NCI-H2107 treated with DMSO at 0.1 percent for 48 hours (cell line): Measurements from ENCODE around the gene CCNA2.

Source experiments
- DNase-seq: peaks from one replicate; lab custom pipeline; 2025; ENCODE audit not compliant: unreplicated experiment; lab: John Stamatoyannopoulos, UW

The CCNA2 gene

GRCh38 chr4:121823505-121824170 lies at the start of gene CCNA2:
CCNA2 (minus strand) TSS chr4:121823883; CDS start chr4:121823628, 255 bp downstream.
- peak; percentile 66 for DNase-seq

GRCh38 chr4:121869841-121870822 lies 46.4 kb upstream of the CCNA2 start, which contains the start of gene BBS7:
BBS7 (minus strand) TSS chr4:121870474; CDS start chr4:121870313, 161 bp downstream.
- peak; percentile 76 for DNase-seq

- no peak for DNase-seq
These were observed 40.1 kb upstream of the CCNA2 start for GRCh38 chr4:121863799-121864198.

- DNase-seq, result no peak
These were observed 37.7 kb upstream of the CCNA2 start for GRCh38 chr4:121861426-121861825.

- no peak for DNase-seq
These were observed 36.4 kb upstream of the CCNA2 start for GRCh38 chr4:121860121-121860520.

- no peak for DNase-seq
These were observed 27.7 kb upstream of the CCNA2 start for GRCh38 chr4:121851354-121851753.

GRCh38 chr4:121846662-121847061 lies 23.0 kb upstream of the CCNA2 start:
- DNase-seq, result no peak

- DNase-seq, result no peak
These were observed 19.2 kb upstream of the CCNA2 start for GRCh38 chr4:121842862-121843261.

- DNase-seq, result no peak
These were observed 14.5 kb upstream of the CCNA2 start for GRCh38 chr4:121838136-121838535.

GRCh38 chr4:121829511-121829910 lies 5.8 kb upstream of the CCNA2 start:
- DNase-seq, result no peak

GRCh38 chr4:121827853-121828252 lies 4.2 kb upstream of the CCNA2 start:
- DNase-seq, result no peak

- DNase-seq, result no peak
These were observed 1.3 kb upstream of the CCNA2 start for GRCh38 chr4:121824950-121825349.

GRCh38 chr4:121824171-121824527 lies 466 bp upstream of the CCNA2 start:
- no peak for DNase-seq

GRCh38 chr4:121822796-121823504 lies 733 bp downstream of the CCNA2 start:
- peak; percentile 13 for DNase-seq

GRCh38 chr4:121822047-121822446 lies 1.6 kb downstream of the CCNA2 start:
- no peak for DNase-seq

- DNase-seq, result no peak
These were observed 4.3 kb downstream of the CCNA2 start for GRCh38 chr4:121819216-121819965.

- no peak for DNase-seq
These were observed 5.5 kb downstream of the CCNA2 start for GRCh38 chr4:121818215-121818614.

GRCh38 chr4:121817701-121818100 lies 6.0 kb downstream of the CCNA2 start:
- no peak for DNase-seq

- no peak for DNase-seq
These were observed 6.7 kb downstream of the CCNA2 start for GRCh38 chr4:121817006-121817405.

GRCh38 chr4:121814756-121815155 lies 8.9 kb downstream of the CCNA2 start:
- no peak for DNase-seq

GRCh38 chr4:121811122-121811521 lies 12.6 kb downstream of the CCNA2 start:
- DNase-seq, result no peak
